ENCODE results near the gene ATP8B3. TPM values are rescaled to one million over a fixed set of nuclear protein-coding genes. Genes with fewer than 3 reads are reported as not detected.

The ATP8B3 gene
- total and polyA plus RNA-seq, 8 donors = 0.15 to 1.4 (median 0.80) TPM; not detected in 4

DNA sequence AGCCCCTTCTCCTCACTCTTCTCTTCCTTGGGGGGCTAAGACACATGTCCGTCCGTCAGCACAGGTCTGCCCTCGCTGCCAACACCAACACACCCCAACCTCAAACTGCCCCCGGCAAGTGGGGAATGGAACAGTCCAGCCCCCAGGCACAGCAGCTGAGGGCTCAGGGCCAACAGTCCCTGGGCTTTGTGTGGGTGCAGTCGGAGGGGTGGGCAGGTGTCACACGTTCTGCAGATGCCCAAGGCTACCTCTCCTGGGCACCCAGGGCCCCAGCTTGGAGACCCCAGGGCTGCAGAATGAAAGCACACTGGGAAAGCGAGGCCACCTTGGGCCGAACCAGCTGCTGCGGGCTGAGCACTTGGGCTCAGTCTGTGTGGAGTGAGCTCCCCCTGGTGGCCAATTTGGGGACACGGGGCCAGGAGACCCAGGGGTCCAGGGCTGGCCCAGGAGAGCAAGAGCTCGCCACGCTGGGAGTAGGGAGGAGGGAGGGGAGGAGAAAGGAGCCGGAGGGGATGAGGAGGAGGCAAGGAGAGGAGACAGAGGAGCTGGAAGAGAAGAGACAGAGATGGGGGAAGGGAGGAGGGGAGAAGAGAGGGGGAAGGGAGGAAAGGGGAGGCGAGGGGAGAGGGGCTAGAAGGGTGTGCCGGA, 14.0 kb upstream of the ATP8B3 start:
- DNase-seq = peak; percentile 81 to 92
- WGBS, 5 donors = 34 to 39% (median 34%) methylated on average over 15 of the region's 15 CpGs
- Histone ChIP-seq H3K27ac (no peak overlapping the region), H3K4me3 (no peak overlapping the region), H3K4me1 (peaks cover 9 to 36% (median 23%) of the 10 kb centered on the region in 4 donors), H3K36me3 (peaks cover 45 to 97% (median 86%) of the 10 kb centered on the region in 4 donors), H3K9me3 (no peaks in the 10 kb centered on the region), H3K27me3 (no peaks in the 10 kb centered on the region)
- peak in 5 of 7 experiments; percentile 86 to 96 (median 92) for TF ChIP-seq CTCF (IDR thresholded peaks at IDR 0.05)
- TF ChIP-seq EP300 (IDR thresholded peaks at IDR 0.05) = no peak
- TF ChIP-seq POLR2AphosphoS5 (IDR thresholded peaks at IDR 0.05) = peak in 1 of 3 donors; percentile 21
- intact Hi-C loops (cut with DNase I; ENCODE audit: low total_unique reads) = loop anchor here (10.0 kb wide), 1 partner anchor 271 kb away; no protein-coding TSS in a partner anchor

GRCh38 chr19:1824252-1824622, 12.2 kb upstream of the ATP8B3 start:
- TF ChIP-seq CTCF (IDR thresholded peaks at IDR 0.05) = no peak
- no peak for TF ChIP-seq POLR2A (IDR thresholded peaks at IDR 0.05)
- no peak for TF ChIP-seq EP300 (IDR thresholded peaks at IDR 0.05)
- no peak for TF ChIP-seq POLR2AphosphoS5 (IDR thresholded peaks at IDR 0.05)
- H3K36me3 ChIP-seq = peaks cover 57 to 98% (median 91%) of the 10 kb centered on the region in 4 donors
- H3K4me3 ChIP-seq = no peak overlapping the region
- H3K4me1 ChIP-seq = peaks cover 9 to 24% (median 18%) of the 10 kb centered on the region in 4 donors
- H3K27me3 ChIP-seq = no peaks in the 10 kb centered on the region
- intact Hi-C loops (cut with DNase I; ENCODE audit: low total_unique reads) = loop anchor here (10.0 kb wide), 1 partner anchor 269 kb away; no protein-coding TSS in a partner anchor
- DNase-seq = no peak
- no peak overlapping the region for H3K27ac ChIP-seq
- H3K9me3 ChIP-seq = no peaks in the 10 kb centered on the region
- WGBS, 5 donors = 61 to 71% (median 68%) methylated on average over 7 to 14 of the region's 14 CpGs

DNA sequence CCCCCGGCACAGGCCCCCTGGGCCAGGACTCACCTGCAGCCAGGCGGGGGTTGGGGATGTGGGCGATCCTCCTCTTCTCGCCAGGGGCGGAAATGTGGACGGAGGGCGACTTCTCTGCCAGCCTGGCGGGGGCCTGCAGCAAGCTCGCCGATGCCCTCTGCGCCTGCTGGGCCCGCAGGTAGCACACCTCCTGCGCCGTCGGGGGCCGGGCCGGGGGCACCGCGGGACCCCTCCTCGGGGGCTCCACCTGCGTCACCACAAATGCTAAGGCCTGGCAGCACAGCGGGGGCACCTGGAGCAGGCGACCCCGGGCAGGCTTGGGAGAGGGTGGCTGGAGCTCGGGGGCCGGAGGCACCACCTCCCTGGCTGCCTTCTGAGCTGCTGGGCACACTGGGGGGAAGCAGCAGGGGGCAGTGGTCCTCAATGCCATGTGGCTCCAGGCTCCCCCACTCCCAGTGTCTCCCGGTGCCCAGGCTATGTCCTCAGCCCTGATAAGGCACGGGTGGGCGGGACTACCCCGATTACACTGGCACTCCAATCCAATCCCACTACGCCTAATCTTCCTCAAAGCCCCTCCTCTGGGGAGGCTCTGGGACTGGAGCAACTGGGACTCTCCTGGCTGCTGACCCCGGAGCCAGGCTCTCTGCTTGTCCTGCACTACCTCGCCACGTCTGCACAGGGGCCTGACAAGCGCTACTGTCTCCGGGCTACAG, 11.6 kb upstream of the ATP8B3 start:
- Histone ChIP-seq H3K4me1 (peaks cover 9 to 19% (median 16%) of the 10 kb centered on the region in 4 donors), H3K36me3 (peaks cover 61 to 100% (median 94%) of the 10 kb centered on the region in 4 donors), H3K4me3 (no peak overlapping the region), H3K27me3 (no peaks in the 10 kb centered on the region), H3K27ac (no peak overlapping the region), H3K9me3 (no peaks in the 10 kb centered on the region)
- WGBS, 5 donors = 85 to 92% (median 87%) methylated on average over 22 to 36 of the region's 36 CpGs
- intact Hi-C loops (cut with DNase I; ENCODE audit: low total_unique reads) = loop anchor here (10.0 kb wide), 1 partner anchor 269 kb away; no protein-coding TSS in a partner anchor
- DNase-seq = no peak
- TF ChIP-seq EP300 (IDR thresholded peaks at IDR 0.05) = no peak
- TF ChIP-seq CTCF (IDR thresholded peaks at IDR 0.05) = no peak
- TF ChIP-seq POLR2AphosphoS5 (IDR thresholded peaks at IDR 0.05) = no peak
- no peak for TF ChIP-seq POLR2A (IDR thresholded peaks at IDR 0.05)

- DNase-seq = no peak
- WGBS, 5 donors = 78 to 94% (median 81%) methylated on average over 7 to 8 of the region's 8 CpGs
- peaks cover 66 to 100% (median 94%) of the 10 kb centered on the region in 4 donors for H3K36me3 ChIP-seq
- intact Hi-C loops (cut with DNase I; ENCODE audit: low total_unique reads) = loop anchor here (10.0 kb wide), 1 partner anchor 268 kb away; no protein-coding TSS in a partner anchor
- no peaks in the 10 kb centered on the region for H3K9me3 ChIP-seq
- no peak for TF ChIP-seq POLR2A (IDR thresholded peaks at IDR 0.05)
- TF ChIP-seq CTCF (IDR thresholded peaks at IDR 0.05) = no peak
- no peak for TF ChIP-seq EP300 (IDR thresholded peaks at IDR 0.05)
- no peak for TF ChIP-seq POLR2AphosphoS5 (IDR thresholded peaks at IDR 0.05)
- no peaks in the 10 kb centered on the region for H3K27me3 ChIP-seq
- H3K4me1 ChIP-seq = peaks cover 9 to 18% (median 16%) of the 10 kb centered on the region in 4 donors
- no peak overlapping the region for H3K27ac ChIP-seq
- H3K4me3 ChIP-seq = no peak overlapping the region
Measured at GRCh38 chr19:1823020-1823419, 10.9 kb upstream of the ATP8B3 start.
